Measurements from ENCODE around the gene CFAP251.
A peak's percentile ranks its signal among the peaks of the same experiment; 100 is the strongest.
"Not testable (repeated sequence)": the region's sequence is repeated elsewhere in the genome, so short reads cannot be mapped to it uniquely, and the experiment has no call there.

CFAP251 gene, protein sequence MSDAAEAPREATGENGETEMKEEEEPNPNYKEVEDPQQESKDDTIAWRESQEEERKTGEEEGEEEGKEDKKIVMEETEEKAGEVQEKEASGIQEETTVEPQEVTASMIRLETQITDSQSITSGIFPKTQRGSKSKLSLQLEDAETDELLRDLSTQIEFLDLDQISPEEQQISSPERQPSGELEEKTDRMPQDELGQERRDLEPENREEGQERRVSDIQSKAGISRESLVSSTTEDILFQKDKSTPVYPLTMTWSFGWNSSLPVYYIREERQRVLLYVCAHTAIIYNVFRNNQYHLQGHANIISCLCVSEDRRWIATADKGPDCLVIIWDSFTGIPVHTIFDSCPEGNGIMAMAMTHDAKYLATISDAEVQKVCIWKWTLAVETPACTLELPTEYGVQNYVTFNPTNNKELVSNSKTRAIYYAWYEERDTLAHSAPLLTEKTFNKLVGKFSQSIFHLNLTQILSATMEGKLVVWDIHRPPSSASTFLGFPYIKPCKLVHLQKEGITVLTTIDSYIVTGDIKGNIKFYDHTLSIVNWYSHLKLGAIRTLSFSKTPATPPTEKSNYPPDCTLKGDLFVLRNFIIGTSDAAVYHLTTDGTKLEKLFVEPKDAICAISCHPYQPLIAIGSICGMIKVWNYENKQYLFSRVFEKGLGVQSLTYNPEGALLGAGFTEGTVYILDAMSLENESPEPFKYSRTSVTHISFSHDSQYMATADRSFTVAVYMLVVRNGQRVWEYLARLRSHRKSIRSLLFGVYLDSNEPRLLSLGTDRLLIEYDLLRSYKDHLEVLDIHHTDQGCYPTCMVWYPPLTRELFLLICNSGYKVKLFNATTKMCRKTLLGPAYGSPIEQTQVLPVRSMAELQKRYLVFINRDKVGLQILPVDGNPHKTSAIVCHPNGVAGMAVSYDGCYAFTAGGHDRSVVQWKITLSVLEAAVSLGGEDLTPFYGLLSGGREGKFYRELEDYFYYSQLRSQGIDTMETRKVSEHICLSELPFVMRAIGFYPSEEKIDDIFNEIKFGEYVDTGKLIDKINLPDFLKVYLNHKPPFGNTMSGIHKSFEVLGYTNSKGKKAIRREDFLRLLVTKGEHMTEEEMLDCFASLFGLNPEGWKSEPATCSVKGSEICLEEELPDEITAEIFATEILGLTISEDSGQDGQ

GRCh38 chr12:121917950-121918678 lies at the start of gene CFAP251:
Gene CFAP251, plus strand, starts transcription at chr12:121918592. Its CDS starts 2,714 bp downstream, at chr12:121921306.
- DNase-seq = peak; percentile 98

- not testable (repeated sequence) for DNase-seq
Measured at GRCh38 chr12:121869229-121869628, 49.2 kb upstream of the CFAP251 start.

DNA sequence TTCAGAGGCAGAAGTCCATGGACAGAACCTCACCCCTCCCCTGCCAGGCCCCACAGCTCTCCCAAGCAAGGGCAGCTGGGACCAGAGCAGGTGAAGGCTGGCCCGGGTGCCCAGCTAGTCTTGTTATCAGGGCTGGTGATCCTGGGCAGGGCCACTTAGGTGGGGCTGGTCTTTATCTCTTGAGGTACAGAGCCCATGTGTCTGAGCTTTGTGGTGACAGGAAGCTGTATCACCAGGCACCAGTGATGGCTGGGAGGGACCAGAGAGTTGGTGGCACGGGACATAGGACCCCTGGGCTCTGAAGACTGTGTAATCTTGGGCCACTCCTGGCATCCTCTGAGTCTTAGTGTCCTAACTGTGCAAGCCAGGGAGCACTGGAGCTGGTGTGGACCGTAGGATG lies 46.9 kb upstream of the CFAP251 start:
- DNase-seq = no peak

GRCh38 chr12:121872546-121873215 lies 45.7 kb upstream of the CFAP251 start:
- peak; percentile 25 for DNase-seq

GRCh38 chr12:121873216-121873569 lies 45.2 kb upstream of the CFAP251 start:
- DNase-seq = no peak

GRCh38 chr12:121874071-121874470 lies 44.3 kb upstream of the CFAP251 start:
- no peak for DNase-seq

- no peak for DNase-seq
Measured at GRCh38 chr12:121875582-121875981, 42.8 kb upstream of the CFAP251 start.

DNA sequence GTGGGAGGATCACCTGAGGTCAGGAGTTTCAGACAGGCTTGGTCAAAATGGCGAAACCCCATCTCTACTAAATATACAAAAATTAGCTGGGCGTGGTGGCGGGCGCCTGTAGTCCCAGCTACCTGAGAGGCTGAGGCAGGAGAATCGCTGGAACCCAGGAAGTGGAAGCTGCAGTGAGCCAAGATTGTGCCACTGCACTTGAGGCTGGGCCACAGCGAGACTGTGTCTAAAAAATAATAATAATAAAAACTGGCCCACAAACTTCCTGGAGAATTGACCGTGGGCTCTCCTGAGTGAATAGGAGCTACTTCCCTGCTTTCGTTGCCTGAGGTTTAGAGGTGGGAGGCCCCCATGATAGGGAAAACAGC lies 42.3 kb upstream of the CFAP251 start:
- DNase-seq = not testable (repeated sequence)

- no peak for DNase-seq
Measured at GRCh38 chr12:121883315-121883660, 35.1 kb upstream of the CFAP251 start.

GRCh38 chr12:121885129-121885528 lies 33.3 kb upstream of the CFAP251 start:
- DNase-seq = not testable (repeated sequence)

DNA sequence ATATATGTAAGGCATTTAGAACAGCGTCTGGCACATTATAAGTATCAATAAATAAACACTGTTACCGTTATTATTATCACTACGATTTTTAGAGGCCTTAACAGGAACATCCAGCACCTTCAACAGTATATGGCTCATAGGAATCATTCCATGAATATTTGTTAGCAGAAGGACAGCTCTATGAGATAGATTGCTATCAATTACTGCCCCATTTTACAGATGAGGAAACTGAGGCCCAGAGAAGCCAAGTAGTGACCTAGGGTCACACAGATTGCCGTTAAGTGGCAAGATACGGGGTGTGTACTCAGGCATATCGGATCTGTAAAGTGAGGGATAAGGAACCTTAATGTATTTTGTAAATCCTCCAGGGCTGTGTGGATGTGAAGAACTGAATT lies 30.3 kb upstream of the CFAP251 start:
- DNase-seq = no peak

DNA sequence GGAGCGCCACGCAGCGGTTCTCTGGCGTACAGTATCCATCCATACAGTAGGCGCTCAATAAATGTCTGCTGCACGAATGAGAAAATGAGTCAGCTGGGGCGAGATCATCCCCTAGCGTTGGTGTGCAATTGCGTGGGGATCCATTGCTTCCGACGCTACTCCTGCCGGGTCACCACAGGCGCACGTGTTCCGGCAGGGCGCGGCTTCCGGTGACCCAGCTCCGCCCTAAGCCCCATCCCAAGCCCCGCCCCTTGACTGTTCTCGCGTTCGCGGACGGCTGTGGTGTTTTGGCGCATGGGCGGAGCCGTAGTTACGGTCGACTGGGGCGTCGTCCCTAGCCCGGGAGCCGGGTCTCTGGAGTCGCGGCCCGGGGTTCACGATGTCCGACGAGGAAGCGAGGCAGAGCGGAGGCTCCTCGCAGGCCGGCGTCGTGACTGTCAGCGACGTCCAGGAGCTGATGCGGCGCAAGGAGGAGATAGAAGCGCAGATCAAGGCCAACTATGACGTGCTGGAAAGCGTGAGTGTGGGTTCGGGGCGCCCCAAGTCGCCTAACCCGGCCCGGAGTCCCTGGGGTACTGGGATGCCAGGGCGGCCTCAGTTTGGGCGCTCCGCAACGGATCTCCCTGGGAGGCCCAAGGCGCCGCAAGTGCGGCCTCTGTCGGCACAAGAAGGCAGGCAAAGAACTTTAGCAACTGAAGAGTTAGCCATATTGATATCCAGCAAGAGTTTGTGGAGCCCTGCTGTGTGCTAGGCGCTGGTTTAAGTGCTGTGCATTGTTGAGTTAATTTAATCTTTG lies 29.7 kb upstream of the CFAP251 start, which contains the start of gene PSMD9:
Gene PSMD9 (plus strand): TSS at position 313 of the 796 bp plus-strand sequence. CDS start 67 bp downstream, at position 380.
- peak; percentile 99 for DNase-seq

DNA sequence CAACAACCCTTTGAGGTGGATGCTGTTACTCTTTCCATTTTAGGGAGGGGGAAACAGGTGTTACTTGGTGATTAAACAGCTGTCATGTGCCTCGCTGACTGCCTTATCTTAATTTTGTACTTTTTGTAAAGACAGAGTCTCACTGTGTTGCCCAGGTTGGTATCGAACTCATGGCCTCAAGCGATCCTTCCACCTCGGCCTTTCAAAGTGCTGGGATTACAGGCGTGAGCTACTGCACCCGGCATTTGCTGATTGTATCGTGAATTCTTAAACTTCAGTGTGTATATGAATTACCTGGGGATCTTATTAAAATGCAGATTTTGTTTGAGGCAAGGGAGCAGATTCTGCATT lies 29.1 kb upstream of the CFAP251 start:
- DNase-seq = peak; percentile 20

GRCh38 chr12:121889661-121890060 lies 28.7 kb upstream of the CFAP251 start:
- not testable (repeated sequence) for DNase-seq

DNA sequence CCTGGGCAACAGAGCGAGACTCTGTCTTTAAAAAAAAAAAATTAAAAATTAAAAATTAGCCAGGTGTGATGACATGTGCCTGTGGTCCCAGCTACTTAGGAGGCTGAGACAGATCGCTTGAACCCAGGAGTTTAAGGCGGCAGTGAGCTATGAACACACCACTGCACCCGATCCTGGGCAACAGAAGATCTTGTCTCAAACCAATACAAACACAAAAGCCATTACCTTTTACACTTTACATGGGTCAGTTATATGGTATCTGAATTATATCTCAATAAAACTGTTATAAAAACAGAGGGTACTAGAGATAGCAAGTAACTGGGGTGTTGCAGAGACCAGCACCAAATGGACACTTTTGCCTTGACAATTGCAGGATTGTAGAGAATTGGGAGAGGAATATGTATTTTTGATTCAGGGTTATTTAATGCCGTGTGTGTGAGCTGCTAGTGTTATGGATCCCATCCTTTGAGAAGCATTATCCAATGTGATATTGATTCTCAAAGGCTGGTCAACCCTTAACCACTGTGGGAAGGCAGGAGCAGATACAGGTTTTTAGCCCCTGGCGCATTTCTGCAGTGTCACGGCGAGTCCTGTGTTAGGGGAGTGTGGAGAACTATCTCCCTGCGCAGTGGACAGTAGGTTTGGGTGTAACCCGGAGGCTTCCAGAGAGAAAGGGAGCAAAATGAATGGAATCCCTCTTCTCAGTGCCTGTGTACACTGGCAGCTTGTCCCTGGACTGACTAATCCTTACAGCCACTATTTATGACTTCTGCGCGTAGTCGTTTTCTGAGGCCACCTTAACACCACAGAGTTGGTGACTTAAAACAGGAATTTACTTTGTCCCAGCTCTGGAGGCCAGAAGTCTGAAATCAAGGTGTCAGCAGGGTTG lies 25.5 kb upstream of the CFAP251 start:
- DNase-seq = no peak

GRCh38 chr12:121893961-121894460 lies 24.4 kb upstream of the CFAP251 start:
- DNase-seq = peak; percentile 47

DNA sequence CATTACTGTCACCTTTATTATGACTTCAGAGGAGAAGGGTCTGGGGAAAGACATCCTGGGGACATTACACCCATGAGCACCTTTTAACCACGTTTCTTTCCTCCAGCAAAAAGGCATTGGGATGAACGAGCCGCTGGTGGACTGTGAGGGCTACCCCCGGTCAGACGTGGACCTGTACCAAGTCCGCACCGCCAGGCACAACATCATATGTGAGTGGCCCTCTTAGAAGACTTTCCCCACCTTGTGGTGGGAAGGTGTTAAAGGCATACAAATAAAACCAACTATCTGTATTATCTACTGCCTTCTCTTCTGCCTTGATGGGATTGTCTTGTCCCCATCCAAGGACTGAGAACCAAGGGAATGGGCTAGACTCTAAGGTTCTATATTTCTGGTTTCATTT lies 23.8 kb upstream of the CFAP251 start:
- no peak for DNase-seq

GRCh38 chr12:121898287-121898686 lies 20.1 kb upstream of the CFAP251 start:
- no peak for DNase-seq

GRCh38 chr12:121899590-121899989 lies 18.8 kb upstream of the CFAP251 start:
- no peak for DNase-seq

- DNase-seq = no peak
Measured at GRCh38 chr12:121903202-121903601, 15.2 kb upstream of the CFAP251 start.

Data from stimulated activated CD4-positive, alpha-beta T cell treated with anti-CD3 and anti-CD28 coated beads, Interleukin-15, amount 100 ng/mL, for 24 hours (primary cell).